ENCODE results near the gene IER3IP1. TPM values are rescaled to one million over a fixed set of nuclear protein-coding genes. Genes with fewer than 3 reads are reported as not detected.

Gene IER3IP1
- total RNA-seq, 1 experiment from 2014 or later = 8.8 TPM

- peak; percentile 71 to 72 for DNase-seq
- Histone ChIP-seq H3K79me2 (ENCODE audit: low read depth) (peaks cover 44% of the 10 kb centered on the region), H3K9me3 (ENCODE audit: insufficient read depth, low read depth) (no peaks in the 10 kb centered on the region), H4K20me1 (ENCODE audit: insufficient read depth) (no peaks in the 10 kb centered on the region), H2AFZ (peak within 1 kb of the TSS; percentile 100), H3K4me1 (replicated peaks; ENCODE audit: insufficient read depth) (peaks cover 16% of the 10 kb centered on the region), H3F3A (ENCODE audit: insufficient read depth, low read depth) (peaks cover 7% of the 10 kb centered on the region; the same call in 1 of the 2 replicates), H3K27me3 (ENCODE audit: insufficient read depth, low read depth) (no peaks in the 10 kb centered on the region), H3K4me3 (peak within 1 kb of the TSS; percentile 97), H3K36me3 (ENCODE audit: low read depth) (no peaks in the 10 kb centered on the region), H3K4me2 (peak within 1 kb of the TSS; percentile 98), H3K9me2 (ENCODE audit: insufficient read depth) (no peaks in the 10 kb centered on the region), H3K27ac (peak within 1 kb of the TSS; percentile 60)
- BruUV-seq (replicated peaks) = TSS peak; percentile 51
- POLR2A ChIA-PET (ENCODE audit: unreplicated experiment) = interaction anchor here (0.6 kb wide), 2 partner anchors 24 to 997 kb away, joined by 3 to 15 read pairs; no protein-coding TSS in a partner anchor
- TF ChIP-seq CTCF (conservative IDR thresholded peaks at IDR 0.05) (no peak), EZH2 (IDR thresholded peaks at IDR 0.05; ENCODE audit: low read depth) (no peak)
- intact Hi-C loops (cut with micrococcal nuclease; ENCODE audit: unreplicated experiment) = no loop called here
- CTCF ChIA-PET = interaction anchor here (0.6 kb wide), 1 partner anchor 15 kb away, joined by 3 read pairs; no protein-coding TSS in a partner anchor
These were observed 25.9 kb downstream of the IER3IP1 start, which contains the start of gene HDHD2 for GRCh38 chr18:47150029-47150823. TSS of gene HDHD2 (minus strand) at chr18:47150500. CDS start at chr18:47136439, 14,061 bp downstream.

GRCh38 chr18:47149457-47150028, 26.6 kb downstream of the IER3IP1 start:
- peak overlapping the region; percentile 97 for H3K4me3 ChIP-seq
- H4K20me1 ChIP-seq (ENCODE audit: insufficient read depth) = no peaks in the 10 kb centered on the region
- peaks cover 7% of the 10 kb centered on the region; the same call in 1 of the 2 replicates for H3F3A ChIP-seq (ENCODE audit: insufficient read depth, low read depth)
- no peaks in the 10 kb centered on the region for H3K9me2 ChIP-seq (ENCODE audit: insufficient read depth)
- no peak for DNase-seq
- H3K4me2 ChIP-seq = peak overlapping the region; percentile 98
- no TSS peak for BruUV-seq (replicated peaks)
- CTCF ChIA-PET = no interaction called here
- intact Hi-C loops (cut with micrococcal nuclease; ENCODE audit: unreplicated experiment) = no loop called here
- H3K36me3 ChIP-seq (ENCODE audit: low read depth) = no peaks in the 10 kb centered on the region
- peak overlapping the region; percentile 100 for H2AFZ ChIP-seq
- no peaks in the 10 kb centered on the region for H3K27me3 ChIP-seq (ENCODE audit: insufficient read depth, low read depth)
- no peaks in the 10 kb centered on the region for H3K9me3 ChIP-seq (ENCODE audit: insufficient read depth, low read depth)
- peaks cover 51% of the 10 kb centered on the region for H3K79me2 ChIP-seq (ENCODE audit: low read depth)
- TF ChIP-seq CTCF (conservative IDR thresholded peaks at IDR 0.05) (no peak), EZH2 (IDR thresholded peaks at IDR 0.05; ENCODE audit: low read depth) (no peak)
- peaks cover 16% of the 10 kb centered on the region for H3K4me1 ChIP-seq (replicated peaks; ENCODE audit: insufficient read depth)
- peak overlapping the region; percentile 60 for H3K27ac ChIP-seq
- POLR2A ChIA-PET (ENCODE audit: unreplicated experiment) = interaction anchor here (0.6 kb wide), 2 partner anchors 24 to 997 kb away, joined by 3 to 15 read pairs; no protein-coding TSS in a partner anchor

GRCh38 chr18:47146206-47146605, 30.0 kb downstream of the IER3IP1 start:
- no peak for DNase-seq
- intact Hi-C loops (cut with micrococcal nuclease; ENCODE audit: unreplicated experiment) = no loop called here
- H3K9me2 ChIP-seq (ENCODE audit: insufficient read depth) = no peaks in the 10 kb centered on the region
- H3K27me3 ChIP-seq (ENCODE audit: insufficient read depth, low read depth) = no peaks in the 10 kb centered on the region
- no peak overlapping the region for H3K4me2 ChIP-seq
- peaks cover 69% of the 10 kb centered on the region for H3K79me2 ChIP-seq (ENCODE audit: low read depth)
- H3K4me1 ChIP-seq (replicated peaks; ENCODE audit: insufficient read depth) = peaks cover 10% of the 10 kb centered on the region
- ChIA-PET CTCF (no interaction called here), POLR2A (ENCODE audit: unreplicated experiment) (no interaction called here)
- H3K9me3 ChIP-seq (ENCODE audit: insufficient read depth, low read depth) = no peaks in the 10 kb centered on the region
- no peak overlapping the region for H3K27ac ChIP-seq
- no peak overlapping the region for H2AFZ ChIP-seq
- H3K36me3 ChIP-seq (ENCODE audit: low read depth) = no peaks in the 10 kb centered on the region
- peaks cover 7% of the 10 kb centered on the region; the same call in 1 of the 2 replicates for H3F3A ChIP-seq (ENCODE audit: insufficient read depth, low read depth)
- no TSS peak for BruUV-seq (replicated peaks)
- H3K4me3 ChIP-seq = no peak overlapping the region
- TF ChIP-seq EZH2 (IDR thresholded peaks at IDR 0.05; ENCODE audit: low read depth) (no peak), CTCF (conservative IDR thresholded peaks at IDR 0.05) (no peak)
- no peaks in the 10 kb centered on the region; the same call in 1 of the 2 replicates for H4K20me1 ChIP-seq (ENCODE audit: insufficient read depth)
